DND-41 (cell line): ENCODE results near the gene SCRN2.

ENCODE experiments used
- ATAC-seq: fragments of 200-7000 bp; cut with Tn5 transposase; 3 replicates; pipeline ENCODE4 v1.9.1; 2021; ENCODE audit warnings: low read depth; ENCODE audit not compliant: insufficient read depth
- DNase-seq: peaks from one replicate; pipeline ENCODE4 v3.0.0-alpha.2; 2020
- H2AFZ ChIP-seq: 2 replicates; pipeline ENCODE4 v1.6.0; 2012; ENCODE audit warnings: low read depth, low read length
- H3K27ac ChIP-seq: 2 replicates; pipeline ENCODE4 v1.5.1; 2012; ENCODE audit warnings: low read length, inconsistent platforms
- H3K27me3 ChIP-seq: fragments of 200-600 bp; sonication (generic); 2 replicates; pipeline ENCODE4 v1.6.0; 2012; ENCODE audit warnings: low read length, mild to moderate bottlenecking, inconsistent platforms; ENCODE audit not compliant: insufficient read depth, poor library complexity
- H3K36me3 ChIP-seq: 2 replicates; pipeline ENCODE4 v1.5.1; 2012; ENCODE audit warnings: low read length, inconsistent platforms; ENCODE audit not compliant: insufficient read depth
- H3K4me1 ChIP-seq: 2 replicates; pipeline ENCODE4 v1.5.1; 2012; ENCODE audit warnings: mild to moderate bottlenecking, low read length; ENCODE audit not compliant: insufficient read depth
- H3K4me2 ChIP-seq: 2 replicates; pipeline ENCODE4 v1.6.0; 2012; ENCODE audit warnings: mild to moderate bottlenecking, moderate library complexity, low read length, inconsistent platforms; ENCODE audit not compliant: insufficient read depth
- H3K4me3 ChIP-seq, 2 experiments: fragments of 200-600 bp in 1 of 2; shearing (Covaris generic) in 1 of 2; 2 replicates each; pipeline ENCODE4 v1.5.1; 2012 to 2016; ENCODE audit warnings: inconsistent platforms in 2 of 2, low read length in 2 of 2, mild to moderate bottlenecking in 2 of 2, low read depth in 1 of 2, moderate library complexity in 1 of 2
- H3K79me2 ChIP-seq: 2 replicates; pipeline ENCODE4 v1.6.0; 2012; ENCODE audit warnings: low read length, inconsistent platforms; ENCODE audit not compliant: insufficient read depth
- H3K9ac ChIP-seq: 2 replicates; pipeline ENCODE4 v1.6.0; 2012; ENCODE audit warnings: low read depth, mild to moderate bottlenecking, inconsistent platforms, low read length, moderate library complexity
- H3K9me3 ChIP-seq: 2 replicates; pipeline ENCODE4 v1.5.1; 2012; ENCODE audit warnings: low read length, moderate library complexity, mild to moderate bottlenecking, inconsistent platforms; ENCODE audit not compliant: insufficient read depth, severe bottlenecking
- H4K20me1 ChIP-seq: 2 replicates; pipeline ENCODE4 v1.6.0; 2012; ENCODE audit warnings: low read length; ENCODE audit not compliant: insufficient read depth
- CTCF ChIP-seq: IDR thresholded peaks from 2 replicates; pipeline ENCODE4 v1.5.1; 2012; ENCODE audit warnings: borderline replicate concordance, low read length, moderate library complexity, mild to moderate bottlenecking; ENCODE audit not compliant: poor library complexity, severe bottlenecking; ENCODE audit errors: extremely low read depth
- EZH2 ChIP-seq: IDR thresholded peaks from 3 replicates; pipeline ENCODE4 v1.6.1; 2012; ENCODE audit warnings: borderline replicate concordance, low read depth, mild to moderate bottlenecking, moderate library complexity, low read length, inconsistent platforms; ENCODE audit not compliant: severe bottlenecking

SCRN2 gene

GRCh38 chr17:47872019-47872650 is 31.1 kb upstream of the SCRN2 start:
- Histone ChIP-seq H3K9me3 (no peaks in the 10 kb centered on the region), H4K20me1 (no peaks in the 10 kb centered on the region), H3K4me3 (no peak overlapping the region), H3K9ac (no peak overlapping the region), H3K27me3 (peaks cover 26% of the 10 kb centered on the region), H3K27ac (no peak overlapping the region), H3K36me3 (no peaks in the 10 kb centered on the region), H2AFZ (no peak overlapping the region), H3K79me2 (no peaks in the 10 kb centered on the region), H3K4me1 (no peaks in the 10 kb centered on the region), H3K4me2 (no peak overlapping the region)
- ATAC-seq (no peak), DNase-seq (no peak)
- TF ChIP-seq EZH2 (no peak), CTCF (no peak)

GRCh38 chr17:47871048-47871447 is 30.0 kb upstream of the SCRN2 start:
- no peak overlapping the region for H3K4me3 ChIP-seq
- no peaks in the 10 kb centered on the region for H4K20me1 ChIP-seq
- no peaks in the 10 kb centered on the region for H3K36me3 ChIP-seq
- TF ChIP-seq EZH2 (no peak), CTCF (no peak)
- no peak overlapping the region for H3K27ac ChIP-seq
- no peak for DNase-seq
- H3K4me2 ChIP-seq = no peak overlapping the region
- H3K9me3 ChIP-seq = no peaks in the 10 kb centered on the region
- no peak overlapping the region for H2AFZ ChIP-seq
- no peaks in the 10 kb centered on the region for H3K79me2 ChIP-seq
- H3K4me1 ChIP-seq = no peaks in the 10 kb centered on the region
- no peak overlapping the region for H3K9ac ChIP-seq
- H3K27me3 ChIP-seq = peaks cover 26% of the 10 kb centered on the region
- no peak for ATAC-seq

- Histone ChIP-seq H3K27ac (no peak overlapping the region), H3K4me3 (no peak overlapping the region), H3K27me3 (peaks cover 22% of the 10 kb centered on the region), H3K4me2 (no peak overlapping the region), H3K4me1 (no peaks in the 10 kb centered on the region), H2AFZ (no peak overlapping the region), H3K79me2 (no peaks in the 10 kb centered on the region), H3K9ac (no peak overlapping the region), H3K36me3 (no peaks in the 10 kb centered on the region), H3K9me3 (no peaks in the 10 kb centered on the region), H4K20me1 (no peaks in the 10 kb centered on the region)
- no peak for DNase-seq
- TF ChIP-seq EZH2 = no peak
- no peak for TF ChIP-seq CTCF
- ATAC-seq = no peak
Measured at GRCh38 chr17:47870056-47870455, 29.0 kb upstream of the SCRN2 start.
